GM19351 (cell line): ENCODE results near the gene EMCN.
"Not testable (repeated sequence)": the region's sequence is repeated elsewhere in the genome, so short reads cannot be mapped to it uniquely, and the experiment has no call there.

Source experiments
- ATAC-seq: cut with Tn5 transposase; IDR thresholded peaks from one replicate; pipeline ENCODE4 v1.9.1; 2021; ENCODE audit warnings: mild to moderate bottlenecking, moderate library complexity; ENCODE audit not compliant: unreplicated experiment

Gene EMCN

GRCh38 chr4:100517864-100518341 is at the start of gene EMCN:
TSS of gene EMCN (minus strand) at chr4:100518022. CDS start at chr4:100517914, 108 bp downstream.
- no peak for ATAC-seq

- ATAC-seq: peak; percentile 39
Measured at GRCh38 chr4:100566396-100566795, 48.6 kb upstream of the EMCN start.

GRCh38 chr4:100557306-100557705 is 39.5 kb upstream of the EMCN start:
- no peak for ATAC-seq

- no peak for ATAC-seq
Measured at GRCh38 chr4:100555611-100556337, 38.0 kb upstream of the EMCN start.

GRCh38 chr4:100548200-100548560 is 30.4 kb upstream of the EMCN start:
- ATAC-seq: no peak

- no peak for ATAC-seq
Measured at GRCh38 chr4:100547541-100548199, 29.8 kb upstream of the EMCN start.

GRCh38 chr4:100545427-100545826 is 27.6 kb upstream of the EMCN start:
- ATAC-seq: no peak

- ATAC-seq: peak; percentile 49
Measured at GRCh38 chr4:100540131-100540530, 22.3 kb upstream of the EMCN start.

GRCh38 chr4:100539706-100540105 is 21.9 kb upstream of the EMCN start:
- ATAC-seq: no peak

GRCh38 chr4:100533741-100534140 is 15.9 kb upstream of the EMCN start:
- ATAC-seq: no peak

GRCh38 chr4:100530161-100530560 is 12.3 kb upstream of the EMCN start:
- ATAC-seq: not testable (repeated sequence)

- no peak for ATAC-seq
Measured at GRCh38 chr4:100525686-100526085, 7.9 kb upstream of the EMCN start.

- no peak for ATAC-seq
Measured at GRCh38 chr4:100519205-100519604, 1.4 kb upstream of the EMCN start.

GRCh38 chr4:100516225-100516624 is 1.6 kb downstream of the EMCN start:
- ATAC-seq: no peak

- no peak for ATAC-seq
Measured at GRCh38 chr4:100511896-100512295, 5.9 kb downstream of the EMCN start.

- ATAC-seq: no peak
Measured at GRCh38 chr4:100510551-100510950, 7.3 kb downstream of the EMCN start.

- ATAC-seq: no peak
Measured at GRCh38 chr4:100509386-100509785, 8.4 kb downstream of the EMCN start.

GRCh38 chr4:100508691-100509090 is 9.1 kb downstream of the EMCN start:
- ATAC-seq: no peak

GRCh38 chr4:100504086-100504874 is 13.5 kb downstream of the EMCN start:
- no peak for ATAC-seq

- no peak for ATAC-seq
Measured at GRCh38 chr4:100497791-100498190, 20.0 kb downstream of the EMCN start.

- no peak for ATAC-seq
Measured at GRCh38 chr4:100495074-100495473, 22.7 kb downstream of the EMCN start.

- ATAC-seq: no peak
Measured at GRCh38 chr4:100494166-100494565, 23.7 kb downstream of the EMCN start.
